HG03135 (cell line): ENCODE results near the gene PCGF3.
"Not testable (repeated sequence)": the region's sequence is repeated elsewhere in the genome, so short reads cannot be mapped to it uniquely, and the experiment has no call there.

Source experiments
- ATAC-seq: cut with Tn5 transposase; IDR thresholded peaks from one replicate; pipeline ENCODE4 v1.9.1; 2021; ENCODE audit warnings: mild to moderate bottlenecking, moderate library complexity; ENCODE audit not compliant: unreplicated experiment

The PCGF3 gene

GRCh38 chr4:762211-763190, 56.9 kb downstream of the PCGF3 start:
- ATAC-seq, result no peak

GRCh38 chr4:763191-763810, 57.7 kb downstream of the PCGF3 start:
- ATAC-seq, result no peak

- ATAC-seq, result no peak
These were observed 58.3 kb downstream of the PCGF3 start for GRCh38 chr4:763922-764321.

- ATAC-seq, result no peak
These were observed 59.0 kb downstream of the PCGF3 start for GRCh38 chr4:764405-765169.

GRCh38 chr4:766152-766515, 60.5 kb downstream of the PCGF3 start:
- no peak for ATAC-seq

GRCh38 chr4:766559-767283, 61.1 kb downstream of the PCGF3 start:
- no peak for ATAC-seq

- ATAC-seq, result no peak
These were observed 62.4 kb downstream of the PCGF3 start for GRCh38 chr4:768076-768475.

- ATAC-seq, result no peak
These were observed 63.4 kb downstream of the PCGF3 start for GRCh38 chr4:768995-769394.

GRCh38 chr4:769511-769910, 63.9 kb downstream of the PCGF3 start:
- no peak for ATAC-seq

- ATAC-seq, result no peak
These were observed 64.4 kb downstream of the PCGF3 start for GRCh38 chr4:770022-770421.

GRCh38 chr4:771464-771863, 65.8 kb downstream of the PCGF3 start:
- no peak for ATAC-seq

- ATAC-seq, result no peak
These were observed 66.5 kb downstream of the PCGF3 start for GRCh38 chr4:772118-772517.

- ATAC-seq, result no peak
These were observed 67.1 kb downstream of the PCGF3 start for GRCh38 chr4:772776-773175.

- ATAC-seq, result no peak
These were observed 67.6 kb downstream of the PCGF3 start for GRCh38 chr4:773214-773613.

- not testable (repeated sequence) for ATAC-seq
These were observed 68.9 kb downstream of the PCGF3 start for GRCh38 chr4:774419-775092.

- ATAC-seq, result not testable (repeated sequence)
These were observed 69.9 kb downstream of the PCGF3 start for GRCh38 chr4:775485-775884.

GRCh38 chr4:776743-777441, 71.3 kb downstream of the PCGF3 start:
- no peak for ATAC-seq

- ATAC-seq, result no peak
These were observed 72.1 kb downstream of the PCGF3 start for GRCh38 chr4:777520-778262.

- no peak for ATAC-seq
These were observed 73.9 kb downstream of the PCGF3 start for GRCh38 chr4:779555-779954.
